Stomach (tissue), 4 donors: ENCODE data around the gene NAV3.

ENCODE experiments used
- POLR2A ChIP-seq, 4 donors: fragments of 450-650 bp; IDR thresholded peaks; one replicate each; pipeline ENCODE4 v1.6.1; 2016; ENCODE audit warnings: antibody characterized with exemption in 4 of 4, control low read depth in 2 of 4, mild to moderate bottlenecking in 1 of 4, moderate library complexity in 1 of 4
- TF ChIP-seq, protein P1 (sequence below), 7 experiments: fragments of 450-650 bp in 4 of 7; fragments of 200-600 bp in 3 of 7; sonication (generic) in 3 of 7; IDR thresholded peaks; one replicate each; pipeline ENCODE4 v1.5.1; 2016 to 2019; ENCODE audit warnings: antibody characterized with exemption in 7 of 7, control low read depth in 2 of 7, mild to moderate bottlenecking in 1 of 7

GRCh38 chr12:77938301-77938700, 107.6 kb downstream of the NAV3 start:
- TF ChIP-seq POLR2A (IDR thresholded peaks at IDR 0.05): no peak
- TF ChIP-seq, protein P1, sequence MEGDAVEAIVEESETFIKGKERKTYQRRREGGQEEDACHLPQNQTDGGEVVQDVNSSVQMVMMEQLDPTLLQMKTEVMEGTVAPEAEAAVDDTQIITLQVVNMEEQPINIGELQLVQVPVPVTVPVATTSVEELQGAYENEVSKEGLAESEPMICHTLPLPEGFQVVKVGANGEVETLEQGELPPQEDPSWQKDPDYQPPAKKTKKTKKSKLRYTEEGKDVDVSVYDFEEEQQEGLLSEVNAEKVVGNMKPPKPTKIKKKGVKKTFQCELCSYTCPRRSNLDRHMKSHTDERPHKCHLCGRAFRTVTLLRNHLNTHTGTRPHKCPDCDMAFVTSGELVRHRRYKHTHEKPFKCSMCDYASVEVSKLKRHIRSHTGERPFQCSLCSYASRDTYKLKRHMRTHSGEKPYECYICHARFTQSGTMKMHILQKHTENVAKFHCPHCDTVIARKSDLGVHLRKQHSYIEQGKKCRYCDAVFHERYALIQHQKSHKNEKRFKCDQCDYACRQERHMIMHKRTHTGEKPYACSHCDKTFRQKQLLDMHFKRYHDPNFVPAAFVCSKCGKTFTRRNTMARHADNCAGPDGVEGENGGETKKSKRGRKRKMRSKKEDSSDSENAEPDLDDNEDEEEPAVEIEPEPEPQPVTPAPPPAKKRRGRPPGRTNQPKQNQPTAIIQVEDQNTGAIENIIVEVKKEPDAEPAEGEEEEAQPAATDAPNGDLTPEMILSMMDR (IDR thresholded peaks at IDR 0.05): no peak
